ENCODE measurements around the gene NAA60. TPM values are rescaled to one million over a fixed set of nuclear protein-coding genes. Genes with fewer than 3 reads are reported as not detected.

Gene NAA60
- total RNA-seq, 1 donor from 2014 or later = 38.2 TPM

- Histone ChIP-seq H3K4me1 (peaks cover 5% of the 10 kb centered on the region), H3K27ac (replicated peaks) (no peak overlapping the region), H3K9me3 (replicated peaks) (peaks cover 94% of the 10 kb centered on the region), H3K27me3 (ENCODE audit: low read depth) (no peaks in the 10 kb centered on the region), H3K36me3 (peaks cover 83% of the 10 kb centered on the region), H3K4me3 (no peak overlapping the region)
- intact Hi-C loops (cut with micrococcal nuclease) = no loop called here
- DNase-seq = no peak
- TF ChIP-seq, protein P1, sequence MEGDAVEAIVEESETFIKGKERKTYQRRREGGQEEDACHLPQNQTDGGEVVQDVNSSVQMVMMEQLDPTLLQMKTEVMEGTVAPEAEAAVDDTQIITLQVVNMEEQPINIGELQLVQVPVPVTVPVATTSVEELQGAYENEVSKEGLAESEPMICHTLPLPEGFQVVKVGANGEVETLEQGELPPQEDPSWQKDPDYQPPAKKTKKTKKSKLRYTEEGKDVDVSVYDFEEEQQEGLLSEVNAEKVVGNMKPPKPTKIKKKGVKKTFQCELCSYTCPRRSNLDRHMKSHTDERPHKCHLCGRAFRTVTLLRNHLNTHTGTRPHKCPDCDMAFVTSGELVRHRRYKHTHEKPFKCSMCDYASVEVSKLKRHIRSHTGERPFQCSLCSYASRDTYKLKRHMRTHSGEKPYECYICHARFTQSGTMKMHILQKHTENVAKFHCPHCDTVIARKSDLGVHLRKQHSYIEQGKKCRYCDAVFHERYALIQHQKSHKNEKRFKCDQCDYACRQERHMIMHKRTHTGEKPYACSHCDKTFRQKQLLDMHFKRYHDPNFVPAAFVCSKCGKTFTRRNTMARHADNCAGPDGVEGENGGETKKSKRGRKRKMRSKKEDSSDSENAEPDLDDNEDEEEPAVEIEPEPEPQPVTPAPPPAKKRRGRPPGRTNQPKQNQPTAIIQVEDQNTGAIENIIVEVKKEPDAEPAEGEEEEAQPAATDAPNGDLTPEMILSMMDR (IDR thresholded peaks at IDR 0.05; ENCODE audit: borderline replicate concordance) = no peak
These were observed 34.8 kb upstream of the NAA60 start for GRCh38 chr16:3408561-3409197.

DNA sequence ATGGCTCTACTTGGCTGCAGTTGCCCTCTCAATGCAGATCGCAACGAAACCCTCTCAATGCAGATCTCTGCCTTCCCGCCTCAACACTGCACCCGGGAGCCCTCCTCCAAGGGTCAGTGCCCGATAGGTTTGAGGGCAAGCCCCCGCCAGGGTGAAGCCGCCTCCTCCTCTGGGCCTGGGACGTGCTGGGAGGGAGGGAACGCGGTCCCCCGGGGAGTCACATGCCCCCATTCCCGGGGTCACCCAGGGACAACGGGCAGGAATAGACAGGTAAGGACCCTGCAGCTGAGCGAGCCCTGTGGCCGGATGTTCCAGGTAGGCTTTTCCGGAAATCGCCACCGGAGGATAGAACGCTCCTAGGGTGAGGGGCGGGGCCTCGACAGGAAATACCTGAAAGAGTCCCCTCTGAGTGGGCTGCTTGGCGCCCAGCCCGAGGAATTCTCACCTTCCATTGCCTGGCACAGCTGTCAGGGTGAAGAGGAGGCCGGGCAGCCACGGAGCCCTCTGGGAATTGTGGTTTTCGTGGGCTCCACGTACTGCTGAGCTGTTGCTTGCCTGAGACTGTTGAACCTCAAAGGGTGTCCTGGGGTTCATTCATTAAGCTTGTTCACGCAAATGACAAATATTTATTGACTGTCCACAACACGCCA is 29.6 kb upstream of the NAA60 start:
- peaks cover 98% of the 10 kb centered on the region for H3K9me3 ChIP-seq (replicated peaks)
- no peak overlapping the region for H3K4me3 ChIP-seq
- no peaks in the 10 kb centered on the region for H3K4me1 ChIP-seq
- intact Hi-C loops (cut with micrococcal nuclease) = no loop called here
- H3K36me3 ChIP-seq = peaks cover 35% of the 10 kb centered on the region
- no peak for DNase-seq
- no peak overlapping the region for H3K27ac ChIP-seq (replicated peaks)
- TF ChIP-seq, protein P1 (IDR thresholded peaks at IDR 0.05; ENCODE audit: borderline replicate concordance) = no peak
- H3K27me3 ChIP-seq (ENCODE audit: low read depth) = no peaks in the 10 kb centered on the region

GRCh38 chr16:3431779-3432219 is 11.7 kb upstream of the NAA60 start:
- Histone ChIP-seq H3K36me3 (peaks cover 27% of the 10 kb centered on the region), H3K4me3 (peak overlapping the region; percentile 49)
- TF ChIP-seq, protein P1 (IDR thresholded peaks at IDR 0.05; ENCODE audit: borderline replicate concordance) = no peak

DNA sequence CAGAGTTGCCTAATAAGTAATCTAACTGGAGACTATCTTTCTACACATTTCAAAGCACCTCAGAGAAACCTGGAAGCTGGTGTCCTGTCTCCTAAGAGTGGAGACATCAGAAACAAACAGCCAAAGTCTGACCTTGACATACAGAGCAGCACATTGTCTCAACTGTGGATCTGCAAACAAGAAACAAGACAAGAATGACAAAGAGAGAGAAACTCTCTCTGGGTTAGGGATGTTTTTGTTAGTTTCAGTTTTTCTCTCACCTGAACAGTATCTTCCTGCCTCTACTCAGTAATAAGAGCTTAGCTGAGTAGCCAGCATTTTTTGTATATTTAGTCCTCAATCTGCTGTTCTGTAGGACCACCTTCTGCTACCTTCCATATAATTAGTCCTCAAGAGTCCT is 9.1 kb upstream of the NAA60 start:
- H3K36me3 ChIP-seq = peaks cover 36% of the 10 kb centered on the region
- H3K27ac ChIP-seq (replicated peaks) = no peak overlapping the region
- H3K9me3 ChIP-seq (replicated peaks) = peaks cover 17% of the 10 kb centered on the region
- H3K27me3 ChIP-seq (ENCODE audit: low read depth) = peaks cover 4% of the 10 kb centered on the region
- intact Hi-C loops (cut with micrococcal nuclease) = no loop called here
- H3K4me3 ChIP-seq = no peak overlapping the region
- no peak for DNase-seq
- TF ChIP-seq, protein P1 (IDR thresholded peaks at IDR 0.05; ENCODE audit: borderline replicate concordance) = no peak
- H3K4me1 ChIP-seq = no peaks in the 10 kb centered on the region

More at GRCh38 chr16:3431779-3432219, 11.7 kb upstream of the NAA60 start:
- peak; percentile 45 for DNase-seq
- intact Hi-C loops (cut with micrococcal nuclease) = no loop called here
- H3K4me1 ChIP-seq = no peaks in the 10 kb centered on the region
- peaks cover 4% of the 10 kb centered on the region for H3K27me3 ChIP-seq (ENCODE audit: low read depth)
- H3K27ac ChIP-seq (replicated peaks) = no peak overlapping the region
- H3K9me3 ChIP-seq (replicated peaks) = peaks cover 11% of the 10 kb centered on the region

GRCh38 chr16:3439637-3440036 is 3.8 kb upstream of the NAA60 start:
- intact Hi-C loops (cut with micrococcal nuclease) = no loop called here
- Histone ChIP-seq H3K27ac (replicated peaks) (no peak overlapping the region), H3K27me3 (ENCODE audit: low read depth) (peaks cover 4% of the 10 kb centered on the region), H3K36me3 (peaks cover 26% of the 10 kb centered on the region), H3K4me3 (no peak overlapping the region), H3K4me1 (peaks cover 13% of the 10 kb centered on the region), H3K9me3 (replicated peaks) (peaks cover 16% of the 10 kb centered on the region)
- no peak for DNase-seq
- TF ChIP-seq, protein P1 (IDR thresholded peaks at IDR 0.05; ENCODE audit: borderline replicate concordance) = no peak

All from left ventricle myocardium inferior (tissue), 1 donor.